ENCODE measurements around the gene DLG2.

DNA sequence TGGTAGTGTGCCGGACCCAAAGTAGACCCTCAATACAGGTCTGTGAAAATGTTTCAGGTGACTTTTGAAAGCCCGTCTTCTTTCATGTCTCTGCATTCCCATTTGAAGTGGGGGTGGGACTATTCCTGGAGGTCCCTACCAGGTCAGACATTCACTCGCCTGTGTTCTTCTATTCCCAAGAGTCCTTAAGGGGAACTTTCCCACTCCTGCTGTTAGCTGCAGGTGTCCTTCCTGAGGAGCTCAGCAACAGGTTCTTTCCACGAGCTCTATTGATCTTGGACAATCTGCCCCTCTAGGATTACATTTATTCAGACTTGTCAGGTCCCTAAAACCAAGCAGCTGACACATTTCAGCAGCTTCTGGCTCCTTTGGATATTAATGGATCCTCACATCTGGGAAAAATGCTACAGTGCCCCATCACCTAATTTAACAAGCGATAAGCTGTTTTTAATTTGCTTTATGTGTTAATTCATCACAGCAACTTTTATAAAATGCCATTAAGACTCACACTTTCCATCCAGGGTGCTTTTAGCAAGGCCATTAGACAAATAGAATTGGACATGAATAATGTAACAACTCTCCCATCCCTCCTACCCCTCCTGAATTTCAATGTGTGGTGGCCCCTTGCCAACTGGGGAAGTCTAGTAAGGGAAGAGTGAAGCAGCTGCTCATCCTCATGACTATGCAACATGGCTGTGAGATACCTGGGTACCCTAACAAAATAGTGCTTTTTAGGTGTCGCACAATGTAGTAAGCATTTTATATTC is 2081.5 kb downstream of the DLG2 start:
- no peak for TF ChIP-seq POLR2AphosphoS5 (IDR thresholded peaks at IDR 0.05)
- TF ChIP-seq, protein P1, sequence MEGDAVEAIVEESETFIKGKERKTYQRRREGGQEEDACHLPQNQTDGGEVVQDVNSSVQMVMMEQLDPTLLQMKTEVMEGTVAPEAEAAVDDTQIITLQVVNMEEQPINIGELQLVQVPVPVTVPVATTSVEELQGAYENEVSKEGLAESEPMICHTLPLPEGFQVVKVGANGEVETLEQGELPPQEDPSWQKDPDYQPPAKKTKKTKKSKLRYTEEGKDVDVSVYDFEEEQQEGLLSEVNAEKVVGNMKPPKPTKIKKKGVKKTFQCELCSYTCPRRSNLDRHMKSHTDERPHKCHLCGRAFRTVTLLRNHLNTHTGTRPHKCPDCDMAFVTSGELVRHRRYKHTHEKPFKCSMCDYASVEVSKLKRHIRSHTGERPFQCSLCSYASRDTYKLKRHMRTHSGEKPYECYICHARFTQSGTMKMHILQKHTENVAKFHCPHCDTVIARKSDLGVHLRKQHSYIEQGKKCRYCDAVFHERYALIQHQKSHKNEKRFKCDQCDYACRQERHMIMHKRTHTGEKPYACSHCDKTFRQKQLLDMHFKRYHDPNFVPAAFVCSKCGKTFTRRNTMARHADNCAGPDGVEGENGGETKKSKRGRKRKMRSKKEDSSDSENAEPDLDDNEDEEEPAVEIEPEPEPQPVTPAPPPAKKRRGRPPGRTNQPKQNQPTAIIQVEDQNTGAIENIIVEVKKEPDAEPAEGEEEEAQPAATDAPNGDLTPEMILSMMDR (IDR thresholded peaks at IDR 0.05) = no peak
- TF ChIP-seq EP300 (IDR thresholded peaks at IDR 0.05) = no peak

All from suprapubic skin (tissue), 4 donors.